Measurements from ENCODE around the gene PCCB.

PCCB gene

DNA sequence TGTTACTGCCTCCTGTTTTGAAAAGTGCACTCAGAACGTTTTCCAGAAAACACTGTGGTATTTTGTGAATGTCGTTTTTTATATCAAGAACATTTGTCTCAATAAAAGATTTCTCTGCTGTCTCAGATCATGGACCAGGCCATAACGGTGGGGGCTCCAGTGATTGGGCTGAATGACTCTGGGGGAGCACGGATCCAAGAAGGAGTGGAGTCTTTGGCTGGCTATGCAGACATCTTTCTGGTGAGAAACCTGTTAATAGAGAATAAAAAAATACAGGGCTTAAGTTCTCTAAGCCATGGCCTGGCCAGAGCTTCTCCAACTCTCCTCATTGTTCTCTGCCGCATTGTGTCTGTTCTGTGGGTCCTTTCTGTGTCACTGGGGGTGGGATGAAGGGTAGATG lies 11.7 kb downstream of the PCCB start:
- in situ Hi-C loops (cut with MboI; ENCODE audit: low sequenced_read_pairs): loop anchor here (25.0 kb wide), 1 partner anchor 175 kb away; no protein-coding TSS in a partner anchor

DNA sequence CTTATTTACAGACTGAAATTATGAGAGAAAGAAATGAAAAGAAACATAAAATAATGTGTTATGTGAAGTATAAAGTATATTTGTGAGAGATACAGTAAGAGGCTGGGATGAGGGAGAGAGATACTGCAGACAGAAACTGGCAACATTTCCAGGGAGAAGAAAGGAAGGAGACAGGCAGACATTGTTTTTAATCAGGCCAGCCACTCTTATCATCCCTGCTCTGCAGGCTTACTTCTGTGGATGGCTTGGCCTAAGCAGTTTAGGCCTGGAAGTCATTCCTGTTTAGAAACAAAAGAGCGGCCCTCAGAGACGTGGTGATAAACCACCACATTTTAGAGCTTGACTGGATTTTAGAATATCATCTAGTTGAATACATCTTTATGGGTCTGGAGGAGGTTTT lies 12.4 kb downstream of the PCCB start:
- in situ Hi-C loops (cut with MboI; ENCODE audit: low sequenced_read_pairs): loop anchor here (25.0 kb wide), 1 partner anchor 175 kb away; no protein-coding TSS in a partner anchor

DNA sequence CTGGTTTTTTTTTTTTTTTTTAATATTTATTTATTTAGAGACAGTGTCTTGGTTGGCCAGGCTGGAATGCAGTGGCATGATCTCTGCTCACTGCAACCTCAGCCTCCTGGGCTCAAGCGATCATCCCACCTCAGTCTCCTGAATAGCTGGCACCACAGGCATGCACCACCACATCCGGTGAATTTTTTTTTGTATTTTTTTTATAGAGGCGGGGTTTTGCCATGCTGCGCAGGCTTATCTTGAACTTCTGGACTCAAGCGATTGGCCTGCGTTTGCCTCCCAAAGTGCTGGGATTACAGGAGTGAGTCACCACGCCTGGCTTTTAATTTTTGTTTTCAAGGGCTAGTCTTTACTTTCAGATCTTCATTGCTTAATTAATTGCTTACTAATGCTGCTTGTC lies 13.1 kb downstream of the PCCB start:
- in situ Hi-C loops (cut with MboI; ENCODE audit: low sequenced_read_pairs): loop anchor here (25.0 kb wide), 1 partner anchor 176 kb away; no protein-coding TSS in a partner anchor

DNA sequence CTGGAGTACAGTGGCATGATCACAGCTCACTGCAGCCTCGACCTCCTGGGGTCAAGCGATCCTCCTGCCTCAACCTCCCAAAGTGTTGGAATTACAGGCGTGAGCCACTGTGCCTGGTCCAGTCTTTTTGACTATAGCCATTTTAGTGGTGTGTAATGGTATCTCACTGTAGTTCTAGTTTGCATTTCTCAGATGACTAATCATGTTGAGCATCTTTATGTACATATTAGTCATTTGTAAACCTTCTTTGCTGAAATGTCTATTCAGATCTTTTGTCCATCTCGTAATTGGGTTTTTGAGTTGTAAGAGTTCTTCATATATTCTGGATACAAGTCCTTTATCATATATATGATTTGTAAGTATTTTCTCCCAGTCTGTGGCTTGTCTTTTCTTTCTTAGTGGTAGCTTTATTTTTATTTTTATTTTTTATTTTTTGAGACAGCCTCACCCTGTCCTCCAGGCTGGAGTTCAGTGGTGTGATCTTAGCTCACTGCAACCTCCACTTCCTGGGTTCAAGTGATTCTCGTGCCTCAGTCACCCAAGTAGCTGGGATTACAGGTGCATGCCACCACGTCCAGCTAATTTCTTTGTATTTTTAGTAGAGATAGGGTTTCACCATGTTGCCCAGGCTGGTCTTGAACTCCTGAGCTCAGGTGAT lies 16.5 kb downstream of the PCCB start:
- in situ Hi-C loops (cut with MboI; ENCODE audit: low sequenced_read_pairs): loop anchor here (25.0 kb wide), 1 partner anchor 179 kb away; no protein-coding TSS in a partner anchor

DNA sequence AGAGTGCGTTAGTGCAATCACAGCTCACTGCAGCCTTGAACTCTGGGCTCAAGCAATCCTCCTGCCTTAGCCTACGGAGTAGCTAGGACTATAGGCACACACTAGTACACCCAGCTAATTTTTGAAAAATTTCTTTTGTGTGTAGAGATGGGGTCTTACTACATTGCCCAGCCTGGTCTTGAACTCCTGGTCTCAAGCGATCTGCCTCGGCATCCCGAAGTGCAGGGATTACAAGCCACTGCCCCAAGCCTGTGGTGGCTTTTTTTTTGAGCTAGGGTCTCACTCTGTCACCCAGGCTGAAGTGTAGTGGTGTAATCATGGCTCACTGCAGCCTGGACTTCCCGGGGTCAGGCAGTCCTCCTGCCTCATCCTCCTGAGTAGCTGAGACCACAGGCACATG lies 17.1 kb downstream of the PCCB start:
- in situ Hi-C loops (cut with MboI; ENCODE audit: low sequenced_read_pairs): loop anchor here (25.0 kb wide), 1 partner anchor 180 kb away; no protein-coding TSS in a partner anchor

DNA sequence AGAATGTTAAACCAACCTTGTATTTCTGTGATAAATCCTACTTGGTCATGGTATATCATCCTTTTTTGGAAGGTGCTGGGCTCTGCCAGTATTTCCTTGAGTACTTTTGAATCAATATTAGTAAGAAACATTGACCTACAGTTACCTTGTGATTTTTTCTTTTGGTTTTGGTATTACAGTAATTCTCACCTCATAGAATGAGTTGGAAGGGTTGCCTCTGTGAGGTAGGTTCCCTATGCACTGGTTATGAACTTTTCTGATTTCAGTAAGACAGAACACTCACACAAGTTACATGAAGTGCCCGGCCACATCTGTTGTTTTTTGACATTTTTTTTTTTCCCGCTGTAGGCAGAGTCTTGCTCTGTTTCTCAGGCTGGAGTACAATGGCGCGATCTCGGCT lies 20.0 kb downstream of the PCCB start:
- in situ Hi-C loops (cut with MboI; ENCODE audit: low sequenced_read_pairs): loop anchor here (25.0 kb wide), 1 partner anchor 183 kb away; no protein-coding TSS in a partner anchor

DNA sequence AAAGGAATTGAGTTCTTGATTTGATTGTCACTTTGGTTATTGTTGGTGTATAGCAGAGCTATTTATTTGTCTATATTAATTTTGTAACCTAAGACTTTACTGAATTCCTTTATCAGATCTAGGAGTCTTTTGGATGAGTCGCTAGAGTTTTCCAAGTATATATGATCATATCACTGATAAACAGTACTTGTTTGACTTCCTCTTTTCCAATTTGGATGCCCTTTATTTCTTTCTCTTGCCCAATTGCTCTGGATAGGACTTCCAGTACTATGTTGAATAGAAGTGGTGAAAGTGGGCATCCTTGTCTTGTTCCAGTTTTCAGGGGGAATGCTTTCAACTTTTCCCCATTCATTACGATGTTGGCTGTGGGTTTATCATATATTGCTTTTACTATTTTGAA lies 21.5 kb downstream of the PCCB start:
- in situ Hi-C loops (cut with MboI; ENCODE audit: low sequenced_read_pairs): loop anchor here (25.0 kb wide), 1 partner anchor 184 kb away; no protein-coding TSS in a partner anchor

DNA sequence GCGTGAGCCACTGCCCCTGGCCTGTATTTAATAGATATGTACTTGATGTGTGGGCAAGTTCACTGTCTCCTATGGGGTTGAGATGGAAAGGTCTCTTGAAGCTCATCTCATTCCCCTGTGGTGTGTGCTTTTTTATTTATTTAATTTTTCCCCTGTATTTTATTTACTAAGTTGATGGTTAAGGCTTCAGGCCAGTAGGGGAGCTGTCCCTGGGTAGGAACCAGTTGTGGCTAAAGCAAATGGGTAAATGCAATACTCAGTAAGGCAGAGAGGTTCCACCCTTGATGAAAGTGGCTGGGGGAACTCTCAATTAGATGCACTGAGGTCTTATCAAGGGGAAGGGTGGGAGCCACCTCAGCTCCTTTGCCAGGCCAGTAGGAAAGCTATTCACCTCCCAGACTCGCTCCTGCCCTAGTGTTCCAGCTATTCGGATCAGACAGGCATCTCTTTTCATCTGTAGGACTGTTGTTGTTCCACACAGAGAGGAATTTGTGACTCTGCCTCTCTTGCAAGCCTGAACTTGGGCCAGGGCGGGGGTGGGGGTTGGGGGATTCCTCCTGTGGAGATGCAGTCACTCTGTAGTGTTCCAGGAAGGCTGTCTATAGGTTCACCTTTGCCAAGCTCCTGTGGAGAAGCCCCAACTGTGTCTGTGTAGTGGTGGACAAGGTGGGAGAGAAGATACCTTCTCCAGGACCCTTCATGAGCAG lies 26.1 kb downstream of the PCCB start:
- in situ Hi-C loops (cut with MboI; ENCODE audit: low sequenced_read_pairs): no loop called here

DNA sequence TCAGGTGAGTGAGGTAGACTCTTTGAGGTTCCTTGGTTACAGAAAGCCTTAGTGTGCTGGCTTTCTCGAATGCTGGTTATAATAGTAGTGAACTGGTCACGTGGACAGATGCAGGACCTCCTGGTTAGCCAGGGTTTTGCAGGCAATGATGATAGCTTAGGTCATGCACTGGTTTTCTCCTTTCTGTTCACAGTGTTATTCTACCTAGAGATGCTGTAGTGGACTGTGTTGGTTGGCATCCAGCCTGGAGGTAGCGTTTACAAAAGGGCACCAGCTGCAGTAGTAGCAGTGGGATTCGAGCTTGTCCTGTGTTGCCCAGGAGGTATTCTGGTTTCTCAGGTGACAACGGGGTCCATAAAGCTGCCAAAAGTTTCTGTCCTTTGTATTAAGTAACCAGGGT lies 27.0 kb downstream of the PCCB start:
- in situ Hi-C loops (cut with MboI; ENCODE audit: low sequenced_read_pairs): no loop called here

DNA sequence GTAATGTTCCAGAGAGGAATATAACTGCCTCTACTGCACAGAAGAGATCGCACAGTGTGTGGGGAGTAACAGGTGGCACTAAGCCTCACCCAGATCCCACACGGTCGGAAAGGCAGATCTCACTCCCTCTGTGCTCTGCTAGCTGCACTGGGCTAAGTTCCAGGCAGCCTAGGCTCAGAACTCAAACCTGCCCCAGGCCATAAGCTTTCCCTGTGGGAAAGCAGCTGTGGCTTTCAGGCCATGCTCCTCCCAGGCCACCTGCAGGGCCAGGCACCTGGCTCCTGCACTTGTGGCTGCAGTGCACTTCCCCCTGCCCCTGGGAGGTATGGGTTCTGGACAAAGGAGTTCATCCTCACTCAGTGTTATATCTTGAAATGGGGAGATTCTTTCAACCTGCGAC lies 27.5 kb downstream of the PCCB start:
- in situ Hi-C loops (cut with MboI; ENCODE audit: low sequenced_read_pairs): no loop called here

DNA sequence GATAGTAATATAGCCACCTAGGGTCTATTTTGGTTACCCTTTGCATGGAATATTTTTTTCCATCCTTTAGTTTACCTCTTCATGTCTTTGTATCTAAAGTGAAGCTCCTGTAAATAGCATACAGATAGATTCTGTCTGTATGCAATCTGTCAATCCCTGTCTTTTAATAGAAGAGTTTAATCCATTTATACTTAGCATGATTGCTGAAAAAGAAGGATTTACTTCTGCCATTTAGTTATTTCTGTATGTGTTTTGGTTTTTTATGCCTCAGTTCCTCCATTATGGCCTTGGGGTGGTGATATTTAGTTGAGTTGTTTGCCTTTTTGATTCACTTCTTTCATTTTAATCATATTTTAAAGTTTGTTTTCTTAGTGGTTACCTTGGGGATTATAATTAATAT lies 29.0 kb downstream of the PCCB start:
- in situ Hi-C loops (cut with MboI; ENCODE audit: low sequenced_read_pairs): no loop called here

DNA sequence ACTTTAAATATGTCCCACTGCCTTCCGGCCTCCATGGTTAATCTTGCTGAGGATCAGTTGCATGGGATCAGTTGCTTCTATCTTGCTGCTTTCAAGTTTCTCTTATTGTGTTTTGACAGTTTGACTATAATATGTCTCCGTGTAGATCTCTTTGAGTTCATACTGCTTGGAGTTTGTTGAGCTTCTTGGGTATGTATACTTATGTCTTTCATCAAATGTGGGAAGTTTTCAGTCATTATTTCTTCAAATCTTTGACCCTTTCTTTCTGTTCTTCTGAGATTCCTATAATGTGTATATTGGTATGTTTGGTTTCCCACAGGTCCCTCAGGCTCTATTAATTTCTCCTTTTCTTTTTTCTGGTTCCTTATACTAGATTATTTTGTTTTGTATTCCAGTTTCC lies 30.8 kb downstream of the PCCB start:
- in situ Hi-C loops (cut with MboI; ENCODE audit: low sequenced_read_pairs): no loop called here

DNA sequence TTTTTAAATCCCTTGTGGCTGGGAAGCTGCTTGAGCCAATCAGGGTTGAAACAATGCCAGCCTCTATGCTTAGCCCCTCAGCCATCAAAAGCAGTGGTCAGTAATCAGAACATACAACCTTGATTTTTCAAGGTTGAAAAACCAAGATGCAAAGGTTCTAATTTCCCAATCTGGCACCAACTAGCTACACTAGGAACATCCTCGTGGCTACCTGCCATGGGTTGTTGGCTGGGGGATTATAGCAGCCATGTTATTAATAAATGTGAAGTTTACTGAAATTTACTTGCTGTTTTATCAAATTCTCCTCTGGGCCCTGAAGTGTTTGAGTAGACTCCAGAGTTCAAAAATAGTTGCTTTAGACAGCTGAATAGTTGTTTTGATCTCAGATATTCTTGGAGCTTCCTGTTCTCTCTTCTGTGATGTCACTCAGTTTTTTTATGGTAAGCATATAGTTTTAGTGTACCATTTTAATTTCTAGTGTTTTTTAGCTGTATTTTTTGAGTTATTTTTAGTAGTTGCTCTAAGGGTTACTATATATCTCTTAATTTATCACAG lies 31.9 kb downstream of the PCCB start:
- in situ Hi-C loops (cut with MboI; ENCODE audit: low sequenced_read_pairs): no loop called here

DNA sequence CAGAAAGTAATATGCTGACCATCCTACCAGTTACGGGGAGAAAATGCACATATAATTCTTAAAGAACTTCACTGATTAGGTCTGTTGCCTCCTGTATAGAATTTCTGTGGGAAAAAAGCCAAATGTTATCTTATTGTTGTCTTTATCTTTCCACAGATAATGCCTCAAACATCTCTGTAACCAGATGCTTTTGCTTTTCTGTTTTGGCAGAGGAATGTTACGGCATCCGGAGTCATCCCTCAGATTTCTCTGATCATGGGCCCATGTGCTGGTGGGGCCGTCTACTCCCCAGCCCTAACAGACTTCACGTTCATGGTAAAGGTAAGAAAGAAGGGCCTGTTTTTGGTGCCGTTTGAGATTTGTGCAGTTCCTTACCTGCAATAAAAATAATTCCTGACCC lies 33.5 kb downstream of the PCCB start:
- in situ Hi-C loops (cut with MboI; ENCODE audit: low sequenced_read_pairs): no loop called here

DNA sequence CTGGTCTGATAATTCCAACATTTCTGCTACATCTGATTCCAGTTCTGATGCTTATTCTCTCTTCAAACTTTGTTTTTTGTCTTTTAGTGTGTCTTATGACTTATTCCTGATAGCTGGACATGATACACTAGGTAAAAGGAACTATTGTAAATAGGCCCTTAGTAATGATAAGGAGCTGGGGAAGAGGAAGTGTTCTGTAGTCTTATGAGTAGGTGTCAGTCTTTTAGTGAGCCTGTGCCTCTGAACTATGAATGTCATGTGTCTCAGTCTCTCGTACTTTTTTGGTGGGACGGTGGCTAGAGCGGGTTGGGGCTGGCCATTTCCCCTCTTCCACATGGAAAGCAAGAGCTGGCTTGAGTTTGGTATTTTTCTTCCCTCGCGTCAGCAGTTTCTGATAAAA lies 41.2 kb downstream of the PCCB start:
- in situ Hi-C loops (cut with MboI; ENCODE audit: low sequenced_read_pairs): no loop called here

DNA sequence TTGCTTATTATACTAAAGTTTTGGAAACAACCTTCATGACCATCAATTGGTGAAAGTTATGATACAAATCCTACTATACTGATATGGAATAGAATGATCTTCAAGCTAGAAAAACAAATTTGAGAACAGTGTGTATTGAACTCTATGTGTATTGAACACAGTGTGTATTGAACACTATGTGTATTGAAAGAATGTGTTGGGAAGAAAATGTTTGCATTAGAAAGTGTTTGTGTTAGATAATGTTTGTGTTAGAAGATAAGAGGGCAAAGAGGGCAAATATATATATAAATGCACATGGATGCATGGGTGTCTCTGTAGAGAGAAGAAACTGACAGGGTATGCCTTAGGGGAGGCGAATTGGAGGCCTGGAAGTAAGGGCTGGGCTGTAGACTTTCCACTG lies 42.4 kb downstream of the PCCB start:
- in situ Hi-C loops (cut with MboI; ENCODE audit: low sequenced_read_pairs): no loop called here

DNA sequence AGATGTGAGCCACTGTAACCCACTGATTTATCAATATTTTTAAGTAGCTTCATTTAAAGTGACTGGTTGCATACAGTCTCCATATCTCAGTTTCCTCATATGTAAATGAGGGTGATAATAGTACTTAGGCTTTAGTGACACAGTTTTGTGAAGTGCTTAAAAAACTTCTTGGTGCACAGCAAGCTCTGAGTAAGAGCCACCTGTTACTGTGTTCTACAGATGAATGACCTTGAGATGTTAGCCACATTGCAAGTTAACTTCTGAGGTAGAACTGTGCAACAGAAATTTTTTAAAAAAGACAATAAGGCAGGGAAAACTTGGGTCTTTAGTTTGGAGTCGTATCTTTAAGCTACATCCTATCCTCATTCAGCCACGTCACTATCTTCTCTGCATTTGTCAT lies 43.1 kb downstream of the PCCB start:
- in situ Hi-C loops (cut with MboI; ENCODE audit: low sequenced_read_pairs): no loop called here

DNA sequence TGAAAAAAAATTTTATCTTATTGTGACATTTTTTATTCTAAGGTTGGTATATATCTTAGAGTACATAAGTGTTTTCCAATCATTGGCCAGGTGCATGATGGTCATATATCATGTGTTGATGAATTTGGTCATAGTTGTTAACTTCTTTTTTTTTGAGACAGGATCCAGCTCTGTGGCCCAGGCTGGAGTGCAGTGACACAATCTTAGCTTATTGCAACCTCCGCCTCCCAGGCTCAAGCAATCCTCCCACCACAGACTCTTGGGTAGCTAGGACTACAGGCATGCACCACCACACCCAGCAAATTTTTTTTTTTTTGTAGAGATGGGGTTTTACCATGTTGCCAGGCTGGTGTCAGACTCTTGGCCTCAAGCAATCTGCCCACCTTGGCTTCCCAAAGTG lies 44.0 kb downstream of the PCCB start:
- in situ Hi-C loops (cut with MboI; ENCODE audit: low sequenced_read_pairs): no loop called here

DNA sequence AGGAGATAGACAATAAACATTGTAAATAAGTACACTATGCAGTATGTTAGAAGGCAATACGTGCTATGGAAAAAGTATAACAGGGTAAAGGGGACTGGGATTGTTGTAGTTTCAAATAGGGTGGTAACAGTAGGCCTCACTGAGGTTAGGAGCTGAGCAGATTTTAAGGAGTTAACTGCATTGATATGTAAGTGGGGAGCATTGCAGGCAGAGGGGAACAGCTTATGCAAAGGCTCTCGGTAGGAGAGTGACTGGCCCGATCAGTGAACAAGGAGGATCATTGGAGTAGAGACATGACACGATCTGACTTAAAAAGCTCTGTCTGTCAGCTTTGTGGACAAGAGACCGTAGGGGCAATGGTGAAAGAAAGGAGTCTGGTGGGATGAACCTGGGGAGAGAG lies 46.8 kb downstream of the PCCB start:
- in situ Hi-C loops (cut with MboI; ENCODE audit: low sequenced_read_pairs): no loop called here

DNA sequence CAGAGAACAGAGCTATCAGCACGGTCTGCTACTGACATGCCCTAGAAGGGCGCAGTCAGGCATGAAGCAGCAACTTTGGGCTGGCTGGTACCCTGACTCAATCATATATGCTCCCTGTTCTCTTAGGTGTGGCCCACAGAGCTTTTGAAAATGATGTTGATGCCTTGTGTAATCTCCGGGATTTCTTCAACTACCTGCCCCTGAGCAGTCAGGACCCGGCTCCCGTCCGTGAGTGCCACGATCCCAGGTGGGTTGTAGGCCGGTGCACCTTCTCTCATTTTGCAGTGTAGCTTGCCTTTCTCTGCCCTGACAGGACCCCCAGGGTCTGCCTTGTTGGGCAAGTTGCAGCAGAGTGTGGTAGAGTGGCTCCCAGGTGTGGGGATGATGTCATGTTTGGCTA lies 47.7 kb downstream of the PCCB start:
- in situ Hi-C loops (cut with MboI; ENCODE audit: low sequenced_read_pairs): no loop called here

DNA sequence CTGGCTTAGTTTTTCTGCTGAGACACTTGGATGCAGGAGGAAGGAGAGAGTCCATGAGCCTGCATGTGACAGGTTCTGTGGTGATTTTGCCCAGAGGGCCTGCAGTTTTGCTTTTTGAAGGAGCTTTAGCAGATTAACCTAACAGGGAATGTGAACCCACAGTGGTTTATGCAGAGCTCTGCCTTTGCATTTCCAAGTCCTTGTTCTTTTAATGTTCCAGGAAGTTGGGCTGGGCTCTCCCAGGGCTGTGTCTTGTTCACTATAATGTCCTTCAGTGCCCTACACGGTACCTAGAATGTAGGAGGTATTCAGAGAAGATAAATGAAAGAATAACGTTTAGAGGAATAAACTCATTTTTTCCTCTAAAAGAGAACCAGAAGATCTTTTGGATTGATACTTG lies 50.3 kb downstream of the PCCB start:
- in situ Hi-C loops (cut with MboI; ENCODE audit: low sequenced_read_pairs): no loop called here

DNA sequence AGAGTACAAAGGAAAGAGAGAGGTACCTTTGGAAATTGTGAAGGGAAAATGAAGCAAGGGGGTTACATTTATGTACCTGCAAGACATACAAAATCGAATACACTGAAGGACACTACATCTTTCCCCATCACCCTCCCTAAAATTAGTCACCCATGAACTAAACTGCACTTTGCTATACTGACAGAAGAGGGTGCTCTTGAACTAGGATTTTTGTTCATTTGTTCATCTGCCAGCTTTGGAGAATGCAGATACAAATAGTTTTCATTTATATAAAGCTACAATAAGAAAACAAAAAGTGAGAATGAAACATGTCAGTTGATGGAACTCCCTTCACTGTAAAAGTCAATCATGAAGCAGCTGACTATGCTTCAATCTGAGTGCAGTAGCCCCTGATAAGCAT lies 55.7 kb downstream of the PCCB start:
- in situ Hi-C loops (cut with MboI; ENCODE audit: low sequenced_read_pairs): no loop called here

All from HL-60/S4 treated with phorbol 12-myristate 13-acetate at 8.2 ng/mL for 4 days and 3 days (cell line).